GM12874 (cell line): ENCODE results near the gene THAP2.
A peak's percentile ranks its signal among the peaks of the same experiment; 100 is the strongest.

Experiments
- CTCF ChIP-seq: IDR thresholded peaks from 2 replicates; pipeline ENCODE4 v1.5.1; 2011; ENCODE audit warnings: low read depth, mild to moderate bottlenecking, control low read depth, low read length, moderate library complexity; ENCODE audit not compliant: insufficient read depth

THAP2 gene

DNA sequence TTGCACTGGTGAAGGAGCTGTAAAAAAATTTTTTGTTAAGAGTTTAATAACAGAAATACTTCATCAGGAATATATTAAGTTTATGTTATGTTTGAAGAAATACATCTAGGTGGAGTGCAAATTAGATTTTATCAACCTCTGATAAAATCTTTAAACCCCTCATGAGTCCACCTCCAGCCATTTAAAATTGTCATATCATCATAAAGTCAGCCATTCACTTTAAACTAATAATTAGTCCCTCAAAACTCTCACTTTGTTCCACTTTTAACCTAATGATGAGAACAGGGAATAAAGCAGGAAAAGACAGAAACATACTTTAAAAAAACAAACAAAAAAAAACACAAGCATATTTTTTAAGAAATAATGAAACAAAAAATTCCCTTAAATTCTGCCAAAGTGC, 25.6 kb upstream of the THAP2 start:
- TF ChIP-seq CTCF, result no peak

DNA sequence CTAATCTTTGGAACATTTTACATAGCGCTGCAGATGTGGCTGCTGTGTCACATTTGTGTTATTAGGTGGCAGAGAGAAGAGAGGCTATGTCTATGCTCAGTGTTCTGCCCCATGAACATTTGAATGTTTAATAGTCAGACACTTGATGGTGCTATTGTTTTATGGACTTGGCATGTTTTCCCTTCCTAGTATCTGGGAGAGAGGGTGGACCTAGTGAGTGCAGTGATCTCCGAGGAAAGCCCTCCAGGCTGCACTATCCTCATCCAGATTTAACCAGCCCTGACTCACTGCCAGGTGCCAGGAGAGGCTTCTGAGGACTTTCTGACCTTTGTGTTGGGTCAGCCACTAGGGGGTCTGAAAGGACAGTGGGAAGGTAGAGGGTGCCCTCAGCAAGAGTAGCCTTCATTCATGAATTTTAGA, 24.8 kb upstream of the THAP2 start:
- TF ChIP-seq CTCF, result peak; percentile 30; the same call in 1 of the 2 replicates

GRCh38 chr12:71640316-71640715, 23.8 kb upstream of the THAP2 start:
- TF ChIP-seq CTCF, result no peak

GRCh38 chr12:71641390-71641789, 22.7 kb upstream of the THAP2 start:
- TF ChIP-seq CTCF, result no peak

DNA sequence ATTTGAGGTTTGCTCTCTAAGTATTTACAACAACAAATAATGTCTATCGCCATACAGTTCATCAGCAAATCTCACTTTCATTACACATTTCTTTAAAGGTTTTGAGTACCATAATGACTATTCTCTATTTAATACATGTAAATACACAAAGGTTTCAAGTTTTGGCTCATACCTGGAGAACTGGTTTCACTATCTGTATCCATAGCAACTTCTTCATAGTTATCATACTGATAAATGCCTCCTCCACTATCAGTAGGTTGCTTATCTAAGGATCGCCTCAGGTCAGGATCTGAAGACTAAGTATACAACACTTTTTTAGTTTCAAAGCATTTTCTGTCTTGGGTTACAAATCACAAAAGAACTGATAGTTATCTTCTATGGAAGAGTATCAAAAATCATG, 21.8 kb upstream of the THAP2 start:
- TF ChIP-seq CTCF, result no peak

DNA sequence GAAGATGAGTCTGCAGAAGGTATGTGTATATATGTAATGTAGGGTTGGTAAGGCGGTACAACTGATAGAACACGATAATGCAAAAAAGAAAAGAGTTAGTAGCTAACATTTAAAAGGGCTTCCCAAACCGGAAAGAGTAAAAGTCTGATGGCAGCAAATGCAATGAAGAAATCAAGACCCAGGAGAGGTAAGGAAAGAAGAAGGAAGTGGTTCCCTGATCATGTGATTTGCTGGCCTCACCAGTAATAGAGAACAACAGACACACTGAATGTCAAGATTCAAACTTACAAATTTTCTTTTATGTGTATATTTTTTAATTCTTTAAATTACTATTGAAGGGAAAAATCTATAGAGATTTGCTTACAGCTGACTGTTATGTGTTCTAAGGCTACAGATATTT, 18.8 kb upstream of the THAP2 start:
- no peak for TF ChIP-seq CTCF

DNA sequence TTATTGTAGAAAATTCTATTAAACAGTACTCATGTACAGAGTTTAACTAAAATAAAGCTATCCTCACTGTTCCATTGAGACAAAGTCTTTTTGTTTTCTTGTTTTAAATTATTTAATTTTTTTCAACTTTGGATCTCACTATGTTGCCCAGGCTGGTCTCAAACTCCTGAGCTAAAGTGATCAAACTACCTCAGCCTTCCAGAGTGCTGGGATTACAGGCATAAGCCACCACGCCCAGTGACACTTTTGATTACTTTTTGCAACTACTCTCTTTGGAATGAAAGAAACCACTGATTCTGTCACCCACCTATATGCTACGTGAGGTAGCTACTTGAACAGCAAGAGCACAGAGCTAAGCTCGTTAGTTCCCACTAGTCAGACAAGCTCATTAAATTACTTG, 17.6 kb upstream of the THAP2 start:
- no peak for TF ChIP-seq CTCF

DNA sequence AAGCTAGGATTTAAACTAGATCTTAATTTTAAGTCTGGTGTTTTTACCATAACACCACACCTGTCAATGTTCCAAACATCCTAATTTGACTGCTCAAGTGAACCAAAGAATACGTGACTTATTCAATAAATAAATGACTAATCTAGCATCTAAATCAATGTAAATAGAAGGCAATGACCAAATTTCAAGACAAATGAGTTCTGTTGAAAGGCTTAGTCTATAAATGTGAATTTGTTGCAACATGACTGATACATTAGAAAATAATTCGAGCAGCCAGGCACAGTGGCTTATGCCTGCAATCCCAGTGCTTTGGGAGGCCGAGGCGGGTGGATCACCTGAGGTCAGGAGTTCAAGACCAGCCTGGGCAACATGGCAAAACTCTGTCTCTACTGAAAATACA, 15.6 kb upstream of the THAP2 start:
- TF ChIP-seq CTCF, result no peak
